ENCODE measurements around the gene NCOR1. TPM values are rescaled to one million over a fixed set of nuclear protein-coding genes. Genes with fewer than 3 reads are reported as not detected.
A peak's percentile ranks its signal among the peaks of the same experiment; 100 is the strongest.

The NCOR1 gene
- polyA plus RNA-seq, 1 donor: 122 TPM

DNA sequence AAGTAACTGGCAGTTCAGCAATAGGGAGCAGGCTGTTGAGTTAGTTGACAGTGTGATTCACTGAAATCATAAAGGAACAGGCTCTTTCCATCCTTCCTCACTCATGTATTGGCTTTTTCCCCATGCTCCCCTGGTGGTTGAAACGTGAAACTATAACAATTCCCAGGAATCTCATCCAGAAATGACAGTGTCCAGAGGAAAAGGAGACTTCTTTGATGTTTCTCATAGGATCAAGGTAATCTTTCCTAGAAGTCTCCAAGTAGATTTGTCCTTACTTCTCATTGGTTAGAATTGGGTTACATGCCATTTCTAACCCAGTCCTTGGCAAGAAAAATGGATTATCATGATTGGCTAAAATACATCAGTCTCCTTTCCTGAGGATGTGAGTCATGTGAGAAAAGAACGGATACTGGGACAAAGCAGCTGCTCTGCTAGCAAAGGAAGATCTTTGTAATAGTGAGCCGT, 201.4 kb downstream of the NCOR1 start:
- Histone ChIP-seq H3K36me3 (ENCODE audit: control insufficient read depth, insufficient read depth, low read length) (peaks cover 35% of the 10 kb centered on the region), H3K9me3 (ENCODE audit: control insufficient read depth, low read depth, low read length) (no peaks in the 10 kb centered on the region), H3K27me3 (ENCODE audit: control insufficient read depth, insufficient read depth, low read length) (no peaks in the 10 kb centered on the region), H3K4me1 (ENCODE audit: control insufficient read depth, insufficient read depth, low read length) (no peaks in the 10 kb centered on the region), H3K27ac (ENCODE audit: low read length) (no peak overlapping the region), H3K4me3 (ENCODE audit: low read length) (no peak overlapping the region)
- peak in 1 of 2 donors; percentile 20 for DNase-seq
- WGBS (ENCODE audit: insufficient coverage, low lambda C conversion rate): 83% methylated on average over 2 of the region's 3 CpGs

DNA sequence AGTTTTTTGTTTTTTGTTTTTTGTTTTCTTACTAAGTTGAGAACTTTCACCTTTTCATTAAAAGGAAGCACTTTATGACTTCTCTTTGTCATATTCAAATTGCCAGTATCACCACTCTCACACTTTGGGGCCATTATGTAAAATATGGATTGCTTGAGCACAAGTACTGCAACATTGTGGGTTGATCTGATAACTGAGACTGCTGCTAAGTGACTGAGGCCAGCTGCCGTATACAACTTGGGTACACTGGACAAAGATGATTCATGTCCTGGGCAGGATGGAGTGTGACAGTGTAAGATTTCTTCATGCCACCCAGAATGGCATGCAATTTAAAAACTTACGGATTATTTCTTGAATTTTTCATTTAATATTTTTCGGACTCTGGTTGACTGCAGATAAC, 207.9 kb downstream of the NCOR1 start:
- H3K4me3 ChIP-seq (ENCODE audit: low read length): no peak overlapping the region
- H3K27me3 ChIP-seq (ENCODE audit: control insufficient read depth, insufficient read depth, low read length): no peaks in the 10 kb centered on the region
- DNase-seq: no peak
- peaks cover 62% of the 10 kb centered on the region for H3K36me3 ChIP-seq (ENCODE audit: control insufficient read depth, insufficient read depth, low read length)
- no peaks in the 10 kb centered on the region for H3K4me1 ChIP-seq (ENCODE audit: control insufficient read depth, insufficient read depth, low read length)
- no peaks in the 10 kb centered on the region for H3K9me3 ChIP-seq (ENCODE audit: control insufficient read depth, low read depth, low read length)
- H3K27ac ChIP-seq (ENCODE audit: low read length): no peak overlapping the region
- WGBS (ENCODE audit: insufficient coverage, low lambda C conversion rate): no CpG with 5 or more reads among the region's 3 CpGs

DNA sequence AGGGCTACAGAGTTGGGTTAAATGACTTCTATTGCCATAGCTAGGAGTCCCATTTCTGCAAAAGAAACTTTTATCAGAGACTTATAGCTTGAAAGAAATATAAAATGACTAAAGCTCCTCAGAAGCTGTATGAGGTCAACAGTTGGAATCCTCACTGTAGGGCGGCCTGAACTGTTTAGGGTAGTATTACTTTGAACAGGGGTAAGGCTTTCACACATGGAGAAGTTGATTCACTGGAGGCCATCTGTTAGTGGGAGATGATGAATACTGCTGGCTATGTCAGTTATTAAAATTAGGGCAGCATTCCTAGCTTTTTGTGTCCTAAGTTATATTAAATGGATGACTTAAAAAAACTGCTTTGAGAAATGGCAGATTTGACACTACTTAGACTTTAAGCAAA, 209.7 kb downstream of the NCOR1 start:
- Histone ChIP-seq H3K27me3 (ENCODE audit: control insufficient read depth, insufficient read depth, low read length) (no peaks in the 10 kb centered on the region), H3K9me3 (ENCODE audit: control insufficient read depth, low read depth, low read length) (peaks cover 7% of the 10 kb centered on the region), H3K27ac (ENCODE audit: low read length) (no peak overlapping the region), H3K4me1 (ENCODE audit: control insufficient read depth, insufficient read depth, low read length) (peaks cover 7% of the 10 kb centered on the region), H3K4me3 (ENCODE audit: low read length) (no peak overlapping the region), H3K36me3 (ENCODE audit: control insufficient read depth, insufficient read depth, low read length) (peaks cover 71% of the 10 kb centered on the region)
- no peak for DNase-seq
- WGBS (ENCODE audit: insufficient coverage, low lambda C conversion rate): no CpG with 5 or more reads among the region's 1 CpG

DNA sequence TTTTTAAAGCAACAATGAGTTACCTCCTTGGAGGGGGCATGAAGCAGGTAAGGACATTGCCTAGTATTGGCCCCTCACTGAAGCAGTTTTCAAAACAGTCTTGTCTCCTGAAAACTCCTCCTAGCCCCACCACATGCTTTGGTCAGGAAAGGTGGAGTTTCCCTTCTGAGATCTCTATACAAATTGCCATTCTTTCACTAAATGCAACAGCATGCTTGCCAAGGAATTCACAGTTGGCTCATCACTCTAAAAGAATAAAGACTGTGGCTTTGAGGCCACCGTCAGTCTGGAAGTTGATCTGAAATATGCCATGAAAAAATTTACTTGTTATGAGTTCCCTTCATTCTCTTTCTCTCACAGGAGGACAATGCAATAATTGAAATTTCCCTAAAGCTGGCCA, 211.5 kb downstream of the NCOR1 start:
- no CpG with 5 or more reads among the region's 1 CpG for WGBS (ENCODE audit: insufficient coverage, low lambda C conversion rate)
- no peaks in the 10 kb centered on the region for H3K27me3 ChIP-seq (ENCODE audit: control insufficient read depth, insufficient read depth, low read length)
- H3K27ac ChIP-seq (ENCODE audit: low read length): no peak overlapping the region
- peaks cover 9% of the 10 kb centered on the region for H3K9me3 ChIP-seq (ENCODE audit: control insufficient read depth, low read depth, low read length)
- H3K4me1 ChIP-seq (ENCODE audit: control insufficient read depth, insufficient read depth, low read length): peaks cover 7% of the 10 kb centered on the region
- no peak for DNase-seq
- H3K36me3 ChIP-seq (ENCODE audit: control insufficient read depth, insufficient read depth, low read length): peaks cover 68% of the 10 kb centered on the region
- no peak overlapping the region for H3K4me3 ChIP-seq (ENCODE audit: low read length)

DNA sequence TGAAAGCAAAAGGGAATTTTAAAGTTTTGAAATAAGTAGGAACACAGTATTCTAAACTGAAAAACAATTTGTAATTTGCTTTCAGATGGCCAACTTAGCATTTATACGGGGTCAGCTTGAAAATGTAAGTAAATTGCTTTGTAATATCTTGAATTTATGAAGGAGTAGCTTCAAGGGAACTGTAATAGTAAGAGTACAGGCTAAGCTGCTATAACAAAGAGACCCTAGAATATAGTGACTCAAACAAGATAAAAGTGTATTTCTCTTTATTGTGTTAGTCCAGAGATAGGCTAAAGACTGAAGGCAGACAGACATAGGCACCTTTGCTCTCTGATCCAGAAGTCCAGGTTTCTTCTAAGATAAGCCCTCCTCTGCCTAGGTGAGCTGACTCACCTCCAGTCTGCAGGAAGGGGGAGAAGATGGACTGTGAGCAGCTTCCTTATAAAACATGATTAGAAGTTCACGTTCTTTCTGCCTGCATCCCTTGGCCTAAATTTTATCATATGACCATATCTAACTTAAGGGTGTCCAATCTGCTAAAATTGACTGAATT, 212.6 kb downstream of the NCOR1 start:
- peaks cover 57% of the 10 kb centered on the region for H3K36me3 ChIP-seq (ENCODE audit: control insufficient read depth, insufficient read depth, low read length)
- peak; percentile 63 to 82 for DNase-seq

DNA sequence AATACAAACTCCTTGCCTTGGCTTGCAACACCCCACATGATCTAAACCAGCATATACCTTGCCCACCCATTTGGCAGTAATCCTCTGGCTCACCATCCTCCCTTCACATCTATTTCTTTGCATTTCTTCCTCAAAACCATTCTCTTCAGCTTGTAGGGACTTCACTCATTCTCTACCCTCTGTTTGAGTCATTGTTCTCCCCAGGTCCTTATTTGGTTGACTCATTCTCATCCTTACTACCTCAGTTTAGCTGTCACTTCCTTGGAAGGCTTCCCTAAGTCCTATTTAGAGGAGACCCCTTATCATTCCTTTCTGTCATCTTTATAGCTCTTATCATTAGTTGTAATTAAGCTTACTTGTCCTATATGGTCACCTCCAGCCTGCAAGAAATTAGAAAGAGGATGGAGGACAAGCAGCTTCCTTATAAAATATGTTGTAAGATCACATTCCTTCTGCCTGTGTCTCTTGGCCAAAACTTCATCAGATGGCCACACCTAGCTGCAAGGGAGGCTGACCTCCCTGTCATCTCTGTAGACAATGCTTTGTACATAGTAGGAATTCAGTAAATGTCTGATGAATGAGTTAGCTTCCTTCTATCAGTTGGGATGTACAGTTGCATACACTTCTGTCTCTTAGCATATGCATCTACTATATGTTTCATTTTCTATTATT, 214.0 kb downstream of the NCOR1 start:
- Histone ChIP-seq H3K27ac (ENCODE audit: low read length) (no peak overlapping the region), H3K36me3 (ENCODE audit: control insufficient read depth, insufficient read depth, low read length) (peaks cover 57% of the 10 kb centered on the region), H3K4me3 (ENCODE audit: low read length) (peak overlapping the region; percentile 82), H3K27me3 (ENCODE audit: control insufficient read depth, insufficient read depth, low read length) (no peaks in the 10 kb centered on the region), H3K4me1 (ENCODE audit: control insufficient read depth, insufficient read depth, low read length) (peaks cover 7% of the 10 kb centered on the region), H3K9me3 (ENCODE audit: control insufficient read depth, low read depth, low read length) (peaks cover 9% of the 10 kb centered on the region)
- DNase-seq: peak in 1 of 2 donors; percentile 14

More for the DNA sequence above, 212.6 kb downstream of the NCOR1 start:
- Histone ChIP-seq H3K27me3 (ENCODE audit: control insufficient read depth, insufficient read depth, low read length) (no peaks in the 10 kb centered on the region), H3K4me1 (ENCODE audit: control insufficient read depth, insufficient read depth, low read length) (peaks cover 7% of the 10 kb centered on the region), H3K27ac (ENCODE audit: low read length) (peak overlapping the region; percentile 14), H3K9me3 (ENCODE audit: control insufficient read depth, low read depth, low read length) (peaks cover 9% of the 10 kb centered on the region), H3K4me3 (ENCODE audit: low read length) (no peak overlapping the region)
- WGBS (ENCODE audit: insufficient coverage, low lambda C conversion rate): no CpG with 5 or more reads among the region's 2 CpGs

DNA sequence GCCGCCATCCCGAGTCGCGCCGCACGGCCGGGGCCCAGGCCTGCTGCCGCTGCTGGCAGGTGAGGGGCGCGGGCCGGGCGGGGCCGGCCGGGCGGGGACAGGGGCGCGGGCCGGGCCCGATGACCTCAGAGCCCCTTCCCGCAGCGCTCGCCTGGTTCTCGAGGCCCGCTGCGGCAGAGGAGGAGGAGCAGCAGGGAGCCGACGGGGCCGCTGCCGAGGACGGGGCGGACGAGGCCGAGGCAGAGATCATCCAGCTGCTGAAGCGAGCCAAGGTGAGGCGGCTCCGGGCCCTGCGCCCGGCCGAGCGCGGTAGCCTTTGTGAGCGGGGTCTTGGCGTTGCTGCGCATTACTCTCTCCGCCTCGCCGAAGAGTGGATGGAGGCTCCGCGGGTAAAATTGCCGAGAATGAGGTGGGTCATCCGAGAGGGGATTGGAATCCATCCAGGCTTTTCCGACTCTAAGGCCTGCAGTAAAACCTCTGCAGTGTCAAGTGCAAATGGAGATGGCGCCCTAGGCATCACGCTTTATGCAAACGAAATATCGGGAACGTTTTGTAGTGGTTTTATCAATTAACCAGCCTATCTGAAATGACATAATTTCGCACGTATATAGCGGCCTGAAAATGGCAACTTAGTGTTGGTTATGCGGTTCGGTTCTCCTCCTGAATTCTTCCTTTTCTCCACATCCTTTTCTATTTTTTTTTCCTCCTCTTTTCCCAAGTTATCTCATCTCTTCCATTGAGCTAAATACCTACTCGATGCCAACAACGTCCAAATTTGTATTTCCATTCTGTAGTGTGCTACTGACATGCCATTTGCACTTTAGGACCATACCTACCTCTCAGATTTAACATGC, 215.1 kb downstream of the NCOR1 start:
- peaks cover 49% of the 10 kb centered on the region for H3K36me3 ChIP-seq (ENCODE audit: control insufficient read depth, insufficient read depth, low read length)
- DNase-seq: peak in 1 of 2 donors; percentile 56
- peaks cover 9% of the 10 kb centered on the region for H3K9me3 ChIP-seq (ENCODE audit: control insufficient read depth, low read depth, low read length)
- H3K27me3 ChIP-seq (ENCODE audit: control insufficient read depth, insufficient read depth, low read length): no peaks in the 10 kb centered on the region
- H3K4me3 ChIP-seq (ENCODE audit: low read length): peak overlapping the region; percentile 82
- 6% methylated on average over 4 of the region's 64 CpGs for WGBS (ENCODE audit: insufficient coverage, low lambda C conversion rate)
- peaks cover 7% of the 10 kb centered on the region for H3K4me1 ChIP-seq (ENCODE audit: control insufficient read depth, insufficient read depth, low read length)
- H3K27ac ChIP-seq (ENCODE audit: low read length): peak overlapping the region; percentile 96

DNA sequence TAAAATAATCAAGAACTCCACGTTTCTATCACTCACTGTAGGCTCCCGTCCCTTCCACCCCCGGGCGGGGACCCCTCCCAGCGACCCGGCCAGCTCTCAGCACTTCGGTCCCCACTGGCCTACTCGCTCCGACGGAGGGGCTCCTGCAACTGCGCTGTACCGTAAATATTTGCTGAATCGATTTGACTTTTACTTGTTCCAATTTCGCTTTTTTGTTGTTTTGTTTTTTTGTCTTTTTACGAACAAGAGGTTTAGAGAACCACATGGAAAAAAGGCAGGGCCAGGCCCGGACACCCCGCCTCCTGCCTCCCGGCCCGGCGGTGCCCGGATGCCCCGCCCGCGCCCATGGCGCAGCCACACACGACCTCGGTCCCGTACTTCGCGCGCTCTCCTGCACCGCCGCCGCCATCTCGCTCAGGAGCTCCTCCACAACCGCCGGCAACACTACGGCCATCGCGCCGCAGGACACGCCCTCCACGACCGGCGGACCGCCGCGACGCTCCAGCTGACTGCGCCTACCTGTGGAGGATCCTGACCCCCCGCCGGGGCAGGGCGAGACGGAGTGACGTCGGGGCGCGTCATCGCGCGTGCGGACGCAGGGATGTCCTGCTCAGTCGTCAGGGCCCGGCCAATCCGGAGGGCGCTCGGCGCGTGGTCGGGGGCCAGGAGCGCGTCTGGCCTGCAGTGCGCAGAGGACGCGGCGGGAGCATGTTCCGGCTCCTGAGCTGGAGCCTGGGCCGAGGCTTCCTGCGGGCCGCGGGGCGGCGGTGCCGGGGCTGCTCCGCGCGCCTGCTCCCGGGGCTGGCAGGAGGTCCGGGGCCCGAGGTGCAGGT, 216.0 kb downstream of the NCOR1 start, which contains the start of the genes TTC19 and ZSWIM7:
Gene TTC19 (plus strand): TSS at position 684 of the 833 bp plus-strand sequence. CDS start 25 bp downstream, at position 709.
Gene ZSWIM7 (minus strand): TSS at position 564 of the 833 bp plus-strand sequence. CDS start 110 bp downstream, at position 454.
- H3K27ac ChIP-seq (ENCODE audit: low read length): peak within 1 kb of the TSS; percentile 96
- H3K4me1 ChIP-seq (ENCODE audit: control insufficient read depth, insufficient read depth, low read length): peaks cover 7% of the 10 kb centered on the region
- H3K4me3 ChIP-seq (ENCODE audit: low read length): peak within 1 kb of the TSS; percentile 82
- peaks cover 9% of the 10 kb centered on the region for H3K9me3 ChIP-seq (ENCODE audit: control insufficient read depth, low read depth, low read length)
- WGBS (ENCODE audit: insufficient coverage, low lambda C conversion rate): 0% methylated on average over 5 of the region's 91 CpGs
- peak; percentile 99 for DNase-seq
- H3K36me3 ChIP-seq (ENCODE audit: control insufficient read depth, insufficient read depth, low read length): peaks cover 47% of the 10 kb centered on the region
- no peaks in the 10 kb centered on the region for H3K27me3 ChIP-seq (ENCODE audit: control insufficient read depth, insufficient read depth, low read length)

DNA sequence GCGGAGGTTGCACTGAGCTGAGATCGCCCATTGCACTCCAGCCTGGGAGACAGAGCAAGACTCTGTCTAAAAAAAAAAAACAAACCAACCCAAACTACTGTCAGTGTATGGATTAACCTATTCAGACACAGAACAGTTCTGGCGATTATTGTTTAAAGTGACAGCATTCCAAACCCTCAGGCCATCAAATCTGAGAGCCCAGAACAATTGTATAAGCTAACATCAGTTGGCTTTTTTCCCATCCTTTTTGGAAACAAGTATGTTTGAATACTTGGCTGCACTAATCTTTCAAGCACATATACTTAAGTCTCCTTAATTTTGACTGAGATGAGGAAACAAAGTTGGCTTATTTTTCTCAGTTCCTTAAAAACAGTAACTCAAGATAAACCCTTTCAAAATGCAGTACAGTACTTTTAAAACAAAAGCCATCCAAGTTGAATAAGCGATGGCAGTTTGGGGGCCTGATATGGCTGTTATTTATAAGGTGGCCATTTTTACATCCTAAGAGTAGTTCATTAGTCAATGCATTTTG, 217.2 kb downstream of the NCOR1 start:
- peaks cover 36% of the 10 kb centered on the region for H3K36me3 ChIP-seq (ENCODE audit: control insufficient read depth, insufficient read depth, low read length)
- H3K9me3 ChIP-seq (ENCODE audit: control insufficient read depth, low read depth, low read length): peaks cover 9% of the 10 kb centered on the region
- no peak overlapping the region for H3K27ac ChIP-seq (ENCODE audit: low read length)
- H3K4me3 ChIP-seq (ENCODE audit: low read length): no peak overlapping the region
- no CpG with 5 or more reads among the region's 4 CpGs for WGBS (ENCODE audit: insufficient coverage, low lambda C conversion rate)
- DNase-seq: no peak
- H3K4me1 ChIP-seq (ENCODE audit: control insufficient read depth, insufficient read depth, low read length): peaks cover 7% of the 10 kb centered on the region
- no peaks in the 10 kb centered on the region for H3K27me3 ChIP-seq (ENCODE audit: control insufficient read depth, insufficient read depth, low read length)
